Upper lobe of right lung (tissue), 1 donor: ENCODE measurements around the gene CTSD. TPM values are rescaled to one million over a fixed set of nuclear protein-coding genes. Genes with fewer than 3 reads are reported as not detected.

Source experiments
- ATAC-seq: fragments of 200-7000 bp; cut with Tn5 transposase; one replicate; pipeline ENCODE4 v1.9.1; 2020; ENCODE audit warnings: mild to moderate bottlenecking, moderate library complexity
- DNase-seq: peaks from one replicate; pipeline ENCODE4 v3.0.0-alpha.2; 2020
- H3K27ac ChIP-seq: fragments of 200-600 bp; one replicate; pipeline ENCODE4 v1.8.0; 2022
- H3K27me3 ChIP-seq: fragments of 200-600 bp; one replicate; pipeline ENCODE4 v1.8.0; 2022; ENCODE audit warnings: mild to moderate bottlenecking
- H3K36me3 ChIP-seq: fragments of 200-600 bp; one replicate; pipeline ENCODE4 v1.8.0; 2022
- H3K4me1 ChIP-seq: fragments of 200-600 bp; one replicate; pipeline ENCODE4 v1.8.0; 2022
- H3K4me3 ChIP-seq: fragments of 200-600 bp; one replicate; pipeline ENCODE4 v1.8.0; 2022; ENCODE audit warnings: mild to moderate bottlenecking
- H3K9me3 ChIP-seq: fragments of 200-600 bp; one replicate; pipeline ENCODE4 v1.8.0; 2022
- CTCF ChIP-seq: fragments of 200-600 bp; IDR thresholded peaks from one replicate; pipeline ENCODE4 v1.8.0; 2022; ENCODE audit warnings: antibody characterized with exemption
- intact Hi-C: fragments of 100-400 bp; cut with DNase I; formaldehyde crosslinking; loops from one replicate; pipeline ENCODE4 v1.11.0; 2022
- total RNA-seq: library from RNA; stranded (reverse); fragmentation: NEBNext Ultra II Directional; extraction: Animal tissue kit (Norgen Biotek cat#: 25700); gene quantifications from one replicate; pipeline ENCODE4 v1.2.1, GENCODE V29; 2021
- donor health status: DM: no; HTN: yes; CAD: no; lungs with severe emphysema.

Gene CTSD
- total RNA-seq, 1 donor from 2014 or later, result 2,038 TPM

- Histone ChIP-seq H3K27me3 (peaks cover 4% of the 10 kb centered on the region), H3K9me3 (no peaks in the 10 kb centered on the region), H3K36me3 (no peaks in the 10 kb centered on the region), H3K27ac (no peak overlapping the region), H3K4me3 (no peak overlapping the region), H3K4me1 (no peaks in the 10 kb centered on the region)
- no peak for TF ChIP-seq CTCF
- DNase-seq, result no peak
- intact Hi-C loops, result no loop called here
- no peak for ATAC-seq
Observed at GRCh38 chr11:1792461-1792860, 28.7 kb upstream of the CTSD start.

GRCh38 chr11:1791912-1792311 is 28.2 kb upstream of the CTSD start:
- no peak for ATAC-seq

GRCh38 chr11:1786466-1786865 is 22.7 kb upstream of the CTSD start:
- TF ChIP-seq CTCF, result no peak
- Histone ChIP-seq H3K9me3 (no peaks in the 10 kb centered on the region), H3K36me3 (no peaks in the 10 kb centered on the region), H3K27ac (no peak overlapping the region), H3K4me1 (no peaks in the 10 kb centered on the region), H3K4me3 (no peak overlapping the region), H3K27me3 (no peaks in the 10 kb centered on the region)
- intact Hi-C loops, result no loop called here
- ATAC-seq (no peak), DNase-seq (no peak)

More at GRCh38 chr11:1791912-1792311, 28.2 kb upstream of the CTSD start:
- no peak for TF ChIP-seq CTCF
- H3K4me1 ChIP-seq, result no peaks in the 10 kb centered on the region
- H3K27ac ChIP-seq, result no peak overlapping the region
- intact Hi-C loops, result no loop called here
- no peaks in the 10 kb centered on the region for H3K27me3 ChIP-seq
- DNase-seq, result no peak
- no peaks in the 10 kb centered on the region for H3K36me3 ChIP-seq
- H3K4me3 ChIP-seq, result no peak overlapping the region
- H3K9me3 ChIP-seq, result no peaks in the 10 kb centered on the region

- Histone ChIP-seq H3K36me3 (no peaks in the 10 kb centered on the region), H3K4me3 (no peak overlapping the region), H3K4me1 (no peaks in the 10 kb centered on the region), H3K9me3 (no peaks in the 10 kb centered on the region), H3K27me3 (no peaks in the 10 kb centered on the region), H3K27ac (no peak overlapping the region)
- intact Hi-C loops, result no loop called here
- ATAC-seq (peak; percentile 44), DNase-seq (no peak)
- no peak for TF ChIP-seq CTCF
Observed at GRCh38 chr11:1785749-1786413, 22.2 kb upstream of the CTSD start.

GRCh38 chr11:1784761-1785650 is 21.3 kb upstream of the CTSD start:
- Histone ChIP-seq H3K27me3 (no peaks in the 10 kb centered on the region), H3K9me3 (no peaks in the 10 kb centered on the region), H3K4me3 (no peak overlapping the region), H3K27ac (no peak overlapping the region), H3K4me1 (no peaks in the 10 kb centered on the region), H3K36me3 (no peaks in the 10 kb centered on the region)
- no peak for TF ChIP-seq CTCF
- no peak for ATAC-seq
- DNase-seq, result no peak
- intact Hi-C loops, result no loop called here
